A549 (cell line): ENCODE results near the gene RHBDL2. TPM values are rescaled to one million over a fixed set of nuclear protein-coding genes. Genes with fewer than 3 reads are reported as not detected.

ENCODE experiments used
- polyA plus RNA-seq, 4 experiments: library from polyadenylated mRNA; depleted of rRNA in 3 of 4; stranded (reverse); fragments of >200 nt; fragmentation: RNase III in 1 of 4; extraction: RNeasy Plus Mini Kit Qiagen cat#74134 plus additional on column Dnase treatment in 1 of 4; gene quantifications; 2 replicates in 3 of 4; 3 replicates in 1 of 4; pipeline ENCODE4 v1.2.3, GENCODE V29; 2011 to 2017
- small RNA-seq, 6 experiments: library from RNA; depleted of rRNA; stranded (forward); fragments of <200 nt; gene quantifications; one replicate each; pipeline ENCODE3, GENCODE V24; 2012

RHBDL2 gene
- polyA plus RNA-seq, 2 of the 4 experiments (the other 2 are of a cell fraction), result 2.6 to 3.6 TPM

Small RNA genes lying within 50 kb of the gene (small RNA-seq; reads per million reads assigned to genes)
- 0 reads per million in 6 experiments for gene GJA9-MYCBP
- 0 reads per million in 6 experiments for gene RF00019
- gene RNU6-605P, result 0 reads per million in 6 experiments

Other genes starting within 250 kb of the RHBDL2 start
- 10.9 and 13.5 TPM in 2 replicates for gene RRAGC, start 82.1 kb downstream of the RHBDL2 start, polyA plus RNA-seq (2011; rRNA removed)
- 14.1 to 18.0 TPM (median 16.3 TPM) in 3 replicates for gene RRAGC, start 82.1 kb downstream of the RHBDL2 start, polyA plus RNA-seq (2017; fragmentation: RNase III; extraction: RNeasy Plus Mini Kit Qiagen cat#74134 plus additional on column Dnase treatment)
- gene MYCBP, start 68.5 kb downstream of the RHBDL2 start, polyA plus RNA-seq (2011; rRNA removed), result 20.8 and 25.5 TPM in 2 replicates
- gene MYCBP, start 68.5 kb downstream of the RHBDL2 start, polyA plus RNA-seq (2017; fragmentation: RNase III; extraction: RNeasy Plus Mini Kit Qiagen cat#74134 plus additional on column Dnase treatment), result 25.0 to 29.4 TPM (median 27.8 TPM) in 3 replicates
- 0.20 TPM in 1 of 2 replicates, not detected in the other for gene GJA9, start 60.2 kb downstream of the RHBDL2 start, polyA plus RNA-seq (2011; rRNA removed)
- gene GJA9, start 60.2 kb downstream of the RHBDL2 start, polyA plus RNA-seq (2017; fragmentation: RNase III; extraction: RNeasy Plus Mini Kit Qiagen cat#74134 plus additional on column Dnase treatment), result 0.05 TPM in 1 of 3 replicates, not detected in the others
- gene AKIRIN1, start 49.4 kb upstream of the RHBDL2 start, polyA plus RNA-seq (2011; rRNA removed), result 62.0 and 72.0 TPM in 2 replicates
- gene AKIRIN1, start 49.4 kb upstream of the RHBDL2 start, polyA plus RNA-seq (2017; fragmentation: RNase III; extraction: RNeasy Plus Mini Kit Qiagen cat#74134 plus additional on column Dnase treatment), result 37.7 to 39.6 TPM (median 38.6 TPM) in 3 replicates
- gene NDUFS5, start 84.5 kb upstream of the RHBDL2 start, polyA plus RNA-seq (2011; rRNA removed), result 521 and 711 TPM in 2 replicates
- gene NDUFS5, start 84.5 kb upstream of the RHBDL2 start, polyA plus RNA-seq (2017; fragmentation: RNase III; extraction: RNeasy Plus Mini Kit Qiagen cat#74134 plus additional on column Dnase treatment), result 534 to 612 TPM (median 540 TPM) in 3 replicates